Activated T-helper 17 cell treated with anti-CD3 and anti-CD28 coated beads, Interleukin-2, amount 50 U/mL, for 72 hours (primary cell): Measurements from ENCODE around the gene EXOSC6. TPM values are rescaled to one million over a fixed set of nuclear protein-coding genes. Genes with fewer than 3 reads are reported as not detected.
"Not testable (repeated sequence)": the region's sequence is repeated elsewhere in the genome, so short reads cannot be mapped to it uniquely, and the experiment has no call there.

Experiments used
- ATAC-seq: fragments of 150-1000 bp; cut with Tn5 transposase; replicated peaks from 2 replicates; pipeline ENCODE4 v1.10.0; 2021; ENCODE audit warnings: mild to moderate bottlenecking, moderate library complexity
- H3K27ac Mint-ChIP-seq: one replicate; pipeline ENCODE4 v1.8.0; 2022; ENCODE audit warnings: mixed read lengths
- H3K27me3 Mint-ChIP-seq: one replicate; pipeline ENCODE4 v1.8.0; 2022; ENCODE audit warnings: mixed read lengths
- H3K36me3 Mint-ChIP-seq: one replicate; pipeline ENCODE4 v1.8.0; 2022; ENCODE audit warnings: low read depth, mild to moderate bottlenecking, mixed read lengths
- H3K4me1 Mint-ChIP-seq: one replicate; pipeline ENCODE4 v1.8.0; 2022; ENCODE audit warnings: mixed read lengths
- H3K4me3 Mint-ChIP-seq: one replicate; pipeline ENCODE4 v1.8.0; 2022; ENCODE audit warnings: mild to moderate bottlenecking, mixed read lengths
- H3K9me3 Mint-ChIP-seq: one replicate; pipeline ENCODE4 v1.8.0; 2022; ENCODE audit warnings: mixed read lengths
- total RNA-seq, 2 donors: library from RNA; stranded (reverse); gene quantifications; one replicate each; pipeline ENCODE4 v1.2.3, GENCODE V29; 2022

EXOSC6 gene
- total RNA-seq, 2 donors from 2014 or later = 19.2 to 33.6 TPM

DNA sequence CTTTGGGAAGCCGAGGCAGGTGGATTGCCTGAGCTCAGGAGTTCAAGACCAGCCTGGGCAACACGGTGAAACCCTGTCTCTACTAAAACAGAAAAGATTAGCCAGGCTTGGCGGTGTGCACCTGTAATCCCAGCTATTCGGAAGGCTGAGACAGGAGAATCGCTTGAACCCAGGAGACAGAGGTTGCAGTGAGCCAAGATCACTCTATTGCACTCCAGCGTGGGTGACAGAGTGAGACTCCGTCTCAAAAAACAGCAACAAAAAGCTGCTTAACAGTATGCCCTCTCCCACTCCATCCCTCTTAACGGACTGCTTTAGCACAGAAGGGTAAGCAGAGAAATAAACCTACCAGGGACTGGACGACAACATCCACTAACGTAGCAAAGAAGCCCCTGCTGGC, 16.2 kb upstream of the EXOSC6 start:
- H3K4me1 Mint-ChIP-seq, ATAC-seq, H3K4me3 Mint-ChIP-seq, H3K27me3 Mint-ChIP-seq, H3K9me3 Mint-ChIP-seq, H3K27ac Mint-ChIP-seq: not testable (repeated sequence)
- peaks cover 98% of the 10 kb centered on the region for H3K36me3 Mint-ChIP-seq

DNA sequence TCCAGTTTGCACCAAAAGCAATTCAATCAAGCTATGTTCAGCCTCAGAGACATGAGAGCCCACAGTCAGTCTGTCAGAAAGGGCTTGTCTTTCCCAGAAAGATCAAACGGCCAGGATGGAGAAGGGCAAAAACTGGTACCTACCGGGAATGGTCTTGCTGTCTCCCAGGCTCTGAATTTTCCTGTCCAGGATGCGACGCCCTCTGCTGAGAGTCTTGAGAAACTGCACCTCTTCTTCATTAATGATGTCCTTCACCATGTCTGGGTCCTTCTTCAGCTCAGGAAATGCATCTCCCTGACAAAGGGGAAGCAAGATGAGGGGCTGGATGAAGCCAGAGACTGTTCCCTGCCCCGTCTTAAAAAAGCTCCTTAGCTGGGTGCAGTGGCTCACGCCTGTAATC, 15.8 kb upstream of the EXOSC6 start:
- Mint-ChIP-seq H3K9me3 (no peaks in the 10 kb centered on the region), H3K27me3 (no peaks in the 10 kb centered on the region), H3K36me3 (peaks cover 98% of the 10 kb centered on the region), H3K4me1 (no peaks in the 10 kb centered on the region), H3K27ac (no peak overlapping the region), H3K4me3 (no peak overlapping the region)
- ATAC-seq = no peak

DNA sequence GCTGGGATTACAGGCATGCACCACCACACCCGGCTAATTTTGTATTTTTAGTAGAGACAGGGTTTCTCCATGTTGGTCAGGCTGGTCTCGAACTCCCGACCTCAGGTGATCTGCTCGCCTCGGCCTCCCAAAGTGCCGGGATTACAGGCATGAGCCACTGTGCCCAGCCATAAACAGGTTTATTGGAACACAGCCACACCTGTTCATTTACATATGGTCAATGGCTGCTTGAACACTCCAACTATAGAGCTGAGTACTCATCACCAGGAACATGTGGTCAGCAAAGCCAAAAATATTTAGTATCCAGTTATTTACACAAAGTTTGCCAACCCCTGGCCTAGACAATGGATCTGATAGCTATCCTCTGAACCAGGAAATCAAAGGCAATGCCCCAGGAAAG, 8.2 kb upstream of the EXOSC6 start:
- not testable (repeated sequence) for H3K9me3 Mint-ChIP-seq, H3K4me1 Mint-ChIP-seq, ATAC-seq, H3K27ac Mint-ChIP-seq, H3K4me3 Mint-ChIP-seq, H3K27me3 Mint-ChIP-seq
- H3K36me3 Mint-ChIP-seq = peaks cover 100% of the 10 kb centered on the region

DNA sequence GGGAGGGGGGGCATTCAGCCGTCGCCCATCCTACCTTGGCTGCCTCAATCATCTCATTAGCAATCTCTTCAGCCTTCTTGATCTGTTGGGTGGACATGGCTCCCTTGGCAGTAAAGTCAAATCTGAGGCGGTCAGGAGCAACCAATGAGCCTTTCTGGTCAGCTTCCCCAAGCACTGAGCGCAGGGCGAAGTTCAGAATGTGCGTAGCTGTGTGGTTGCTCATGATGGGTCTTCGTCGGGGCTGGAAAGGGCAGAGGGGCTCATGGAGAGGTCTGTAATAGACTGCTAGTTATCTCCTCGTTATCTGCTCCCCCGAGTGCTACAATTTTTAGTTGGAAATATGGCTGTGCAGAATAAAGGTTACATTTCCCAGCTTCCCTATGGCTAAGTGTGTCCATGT, 7.2 kb upstream of the EXOSC6 start:
- no peaks in the 10 kb centered on the region for H3K27me3 Mint-ChIP-seq
- no peaks in the 10 kb centered on the region for H3K9me3 Mint-ChIP-seq
- H3K4me1 Mint-ChIP-seq = no peaks in the 10 kb centered on the region
- no peak for ATAC-seq
- peaks cover 99% of the 10 kb centered on the region for H3K36me3 Mint-ChIP-seq
- no peak overlapping the region for H3K4me3 Mint-ChIP-seq
- no peak overlapping the region for H3K27ac Mint-ChIP-seq

DNA sequence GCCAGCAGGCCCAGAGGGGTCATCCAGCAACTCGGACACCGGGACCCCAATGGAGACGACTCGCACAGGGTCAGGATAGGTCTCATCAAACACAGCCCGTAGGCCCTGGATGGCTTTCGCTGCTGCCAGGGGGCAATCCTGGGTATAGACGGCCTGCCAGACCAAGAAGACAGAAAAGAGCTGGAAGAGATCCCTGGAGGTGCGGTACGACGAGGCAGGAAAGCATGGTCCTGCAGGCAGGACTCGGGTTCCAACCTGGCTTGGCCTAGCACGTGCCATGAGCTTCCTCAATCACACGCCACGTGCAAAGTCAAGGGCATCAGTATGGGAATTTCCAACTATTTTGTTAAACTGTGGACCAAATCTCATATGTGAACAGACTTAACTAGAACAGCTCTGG, 6.3 kb upstream of the EXOSC6 start:
- peaks cover 96% of the 10 kb centered on the region for H3K36me3 Mint-ChIP-seq
- no peak overlapping the region for H3K27ac Mint-ChIP-seq
- ATAC-seq = no peak
- no peaks in the 10 kb centered on the region for H3K4me1 Mint-ChIP-seq
- no peak overlapping the region for H3K4me3 Mint-ChIP-seq
- no peaks in the 10 kb centered on the region for H3K27me3 Mint-ChIP-seq
- H3K9me3 Mint-ChIP-seq = no peaks in the 10 kb centered on the region

- Mint-ChIP-seq H3K36me3 (peaks cover 96% of the 10 kb centered on the region), H3K27me3 (no peaks in the 10 kb centered on the region), H3K4me3 (no peak overlapping the region), H3K9me3 (no peaks in the 10 kb centered on the region), H3K27ac (no peak overlapping the region), H3K4me1 (no peaks in the 10 kb centered on the region)
- ATAC-seq = no peak
Observed at GRCh38 chr16:70257391-70257790, 5.7 kb upstream of the EXOSC6 start.

GRCh38 chr16:70255574-70255973, 3.8 kb upstream of the EXOSC6 start:
- Mint-ChIP-seq H3K4me3 (no peak overlapping the region), H3K9me3 (no peaks in the 10 kb centered on the region), H3K27ac (no peak overlapping the region), H3K36me3 (peaks cover 90% of the 10 kb centered on the region), H3K4me1 (peaks cover 4% of the 10 kb centered on the region), H3K27me3 (no peaks in the 10 kb centered on the region)
- ATAC-seq = no peak

GRCh38 chr16:70254965-70255286, 3.2 kb upstream of the EXOSC6 start:
- H3K27ac Mint-ChIP-seq = no peak overlapping the region
- H3K9me3 Mint-ChIP-seq = no peaks in the 10 kb centered on the region
- H3K4me1 Mint-ChIP-seq = peaks cover 4% of the 10 kb centered on the region
- ATAC-seq = no peak
- no peaks in the 10 kb centered on the region for H3K27me3 Mint-ChIP-seq
- H3K36me3 Mint-ChIP-seq = peaks cover 90% of the 10 kb centered on the region
- H3K4me3 Mint-ChIP-seq = no peak overlapping the region

DNA sequence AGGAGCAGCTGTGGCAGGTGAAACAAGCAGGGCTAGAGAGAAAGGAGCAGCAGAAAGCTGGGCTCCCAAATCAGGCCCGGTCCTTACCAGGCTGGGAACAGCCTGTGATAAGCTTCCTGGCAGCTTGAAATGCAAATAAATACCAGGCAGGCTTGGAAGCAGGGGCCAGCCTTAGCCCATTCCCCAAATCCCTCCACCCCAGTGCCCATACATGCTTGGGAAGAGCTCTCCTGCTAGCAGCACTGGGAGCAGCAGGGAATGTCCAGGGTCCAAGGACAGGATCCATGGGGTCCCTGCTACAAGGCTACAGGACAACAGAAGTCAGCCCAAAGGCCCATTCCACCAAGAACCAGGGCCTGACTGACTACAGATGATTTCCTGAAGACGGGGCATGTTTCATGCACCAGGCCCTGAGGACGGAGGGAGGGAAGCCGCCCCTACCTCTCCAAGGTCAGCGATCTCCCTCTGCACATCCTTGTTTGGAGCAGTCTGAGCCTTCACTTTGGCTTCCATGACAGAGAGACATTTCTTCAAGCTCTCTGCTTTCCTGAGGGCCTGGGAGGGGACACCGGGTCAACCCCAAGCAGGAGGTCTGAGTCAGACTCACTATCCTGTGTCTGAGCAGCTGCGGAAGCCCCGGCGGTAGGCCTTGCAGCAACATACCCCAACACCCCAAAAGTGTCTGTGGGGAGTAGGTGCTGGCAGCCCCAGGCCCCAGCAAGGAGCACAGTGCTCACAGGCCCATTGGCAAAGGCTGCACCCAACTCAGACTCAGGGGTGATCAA, 2.6 kb upstream of the EXOSC6 start:
- Mint-ChIP-seq H3K4me1 (peaks cover 7% of the 10 kb centered on the region), H3K9me3 (no peaks in the 10 kb centered on the region), H3K36me3 (peaks cover 89% of the 10 kb centered on the region), H3K4me3 (no peak overlapping the region), H3K27me3 (no peaks in the 10 kb centered on the region), H3K27ac (no peak overlapping the region)
- no peak for ATAC-seq

- Mint-ChIP-seq H3K4me1 (peaks cover 9% of the 10 kb centered on the region), H3K9me3 (no peaks in the 10 kb centered on the region), H3K36me3 (peaks cover 87% of the 10 kb centered on the region), H3K27ac (no peak overlapping the region), H3K4me3 (no peak overlapping the region), H3K27me3 (no peaks in the 10 kb centered on the region)
- ATAC-seq = no peak
Observed at GRCh38 chr16:70253291-70254106, 1.8 kb upstream of the EXOSC6 start.

DNA sequence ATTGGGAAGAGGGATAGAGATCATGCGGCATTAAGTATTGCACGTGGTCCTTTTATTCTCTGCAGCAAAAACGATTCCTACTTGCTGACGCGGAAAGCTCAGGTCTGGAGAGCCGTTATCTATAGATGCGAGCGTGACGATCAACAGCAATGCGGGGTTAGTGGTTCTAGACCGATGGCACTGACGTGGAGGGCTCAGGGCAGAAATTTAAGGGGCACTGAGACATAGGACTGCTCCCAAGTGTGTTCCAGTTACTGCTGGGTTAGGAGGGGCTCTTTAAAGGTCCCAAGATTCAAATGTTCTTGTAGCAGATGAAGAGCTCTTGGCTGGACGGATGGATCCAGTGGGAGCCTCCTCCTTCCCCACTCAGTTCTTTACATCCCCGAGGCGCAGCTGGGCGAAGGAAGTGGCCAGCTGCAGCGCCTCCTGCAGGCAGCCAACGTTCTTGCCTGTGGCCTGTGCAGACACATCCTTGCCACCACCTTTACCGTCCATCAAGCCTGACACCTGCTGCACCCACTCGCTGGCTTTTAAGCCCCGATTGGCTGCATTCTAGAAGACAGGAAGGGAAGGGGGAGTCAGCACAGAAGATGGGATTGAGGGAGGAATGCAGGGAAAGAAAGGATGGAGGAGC, 732 bp upstream of the EXOSC6 start:
- H3K4me1 Mint-ChIP-seq = peaks cover 9% of the 10 kb centered on the region
- H3K9me3 Mint-ChIP-seq = no peaks in the 10 kb centered on the region
- no peaks in the 10 kb centered on the region for H3K27me3 Mint-ChIP-seq
- peaks cover 86% of the 10 kb centered on the region for H3K36me3 Mint-ChIP-seq
- H3K27ac Mint-ChIP-seq = peak overlapping the region; percentile 89
- ATAC-seq = no peak
- peak overlapping the region; percentile 77 for H3K4me3 Mint-ChIP-seq

DNA sequence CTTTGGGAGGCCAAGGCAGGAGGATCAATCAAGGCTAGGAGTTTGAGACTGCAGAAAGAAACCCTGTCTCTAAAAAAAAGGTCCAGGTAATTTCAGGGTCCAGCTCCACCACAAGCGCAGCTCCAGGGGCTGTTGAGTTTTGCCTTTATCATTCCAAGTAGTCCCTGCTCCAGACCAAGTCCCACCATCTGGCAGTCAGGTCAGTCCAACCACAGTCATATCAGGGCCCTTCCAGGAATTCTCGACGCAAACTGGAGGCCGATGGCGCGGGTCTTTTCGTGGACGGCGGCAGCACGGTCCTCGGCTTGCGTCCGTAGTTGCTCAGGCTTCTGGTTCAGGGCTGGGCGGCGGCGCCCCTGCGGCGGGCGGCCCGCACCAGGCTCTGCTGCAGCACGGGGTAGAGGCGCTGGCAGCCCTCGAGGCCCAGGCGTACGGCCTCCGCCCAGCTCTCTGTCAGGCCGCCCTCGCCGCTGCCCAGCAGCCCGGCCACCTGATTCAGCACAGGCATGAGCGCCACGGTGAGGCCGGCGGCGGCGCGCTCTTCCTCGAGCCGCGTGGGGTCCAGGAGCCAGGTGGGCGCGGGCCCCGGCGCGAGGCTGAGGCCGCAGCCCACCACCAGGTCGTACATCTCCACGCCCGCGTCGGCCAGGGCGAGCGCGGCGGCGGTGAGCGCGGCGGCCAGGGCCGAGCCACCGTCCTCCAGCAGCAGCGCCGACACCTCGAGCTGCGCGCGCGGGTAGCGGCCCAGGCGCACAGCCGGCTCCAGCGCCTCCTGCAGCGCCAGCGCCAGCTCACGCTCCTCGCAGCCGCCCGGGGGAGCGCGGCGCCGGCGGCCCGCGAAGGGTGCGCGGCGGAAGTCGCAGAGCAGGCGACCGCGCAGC, 752 bp downstream of the EXOSC6 start:
- Mint-ChIP-seq H3K36me3 (peaks cover 80% of the 10 kb centered on the region), H3K27ac (peak overlapping the region; percentile 89), H3K27me3 (no peaks in the 10 kb centered on the region), H3K4me3 (peak overlapping the region; percentile 84), H3K4me1 (peaks cover 9% of the 10 kb centered on the region), H3K9me3 (no peaks in the 10 kb centered on the region)
- ATAC-seq = peak; percentile 62

DNA sequence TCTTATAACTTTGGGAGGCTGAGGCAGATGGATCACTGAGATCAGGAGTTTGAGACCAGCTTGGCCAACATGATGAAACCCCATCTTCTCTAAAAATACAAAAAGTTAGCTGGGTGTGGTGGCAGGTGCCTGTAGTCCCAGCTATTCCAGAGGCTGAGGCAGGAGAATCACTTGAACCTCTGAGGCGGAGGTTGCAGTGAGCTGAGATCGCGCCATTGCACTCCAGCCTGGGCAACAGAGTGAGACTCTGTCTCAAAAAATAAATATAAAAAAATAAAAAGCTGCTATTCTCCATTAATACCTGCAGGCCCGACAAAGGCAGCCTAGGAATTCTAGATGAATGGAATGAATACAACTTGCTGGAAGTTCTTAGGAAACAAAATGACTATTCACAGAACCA, 2.0 kb downstream of the EXOSC6 start:
- Mint-ChIP-seq H3K4me3 (peak overlapping the region; percentile 84), H3K27ac (peak overlapping the region; percentile 68), H3K36me3 (peaks cover 71% of the 10 kb centered on the region)
- not testable (repeated sequence) for H3K4me1 Mint-ChIP-seq, H3K9me3 Mint-ChIP-seq, H3K27me3 Mint-ChIP-seq, ATAC-seq

DNA sequence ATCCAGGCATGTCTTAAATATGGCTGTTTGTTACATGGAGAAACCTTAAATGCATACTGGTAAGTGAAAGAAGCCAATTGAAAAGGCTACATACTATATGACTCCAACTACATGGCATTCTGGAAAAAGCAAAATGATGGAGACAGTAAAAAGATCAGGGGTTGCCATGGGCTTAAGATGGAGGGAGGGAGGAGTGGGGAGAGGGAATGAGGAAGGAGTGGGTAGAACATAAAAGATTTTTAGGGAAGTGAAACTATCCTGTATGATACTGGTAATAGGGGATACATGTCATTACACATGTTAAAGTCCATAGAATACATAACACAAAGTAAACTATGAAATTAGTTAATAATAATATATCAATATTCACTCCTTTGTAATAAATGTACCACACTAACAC, 13.0 kb downstream of the EXOSC6 start:
- H3K4me3 Mint-ChIP-seq, ATAC-seq, H3K4me1 Mint-ChIP-seq: not testable (repeated sequence)

More for the DNA sequence above, 13.0 kb downstream of the EXOSC6 start:
- H3K27me3 Mint-ChIP-seq, H3K9me3 Mint-ChIP-seq, H3K27ac Mint-ChIP-seq: not testable (repeated sequence)
- H3K36me3 Mint-ChIP-seq = peaks cover 52% of the 10 kb centered on the region
